HUES64 (cell line): ENCODE results near the gene LTBP1.

Source experiments
- H3K27ac ChIP-seq: 2 replicates; pipeline ENCODE4 v1.7.0; 2013; ENCODE audit warnings: low read depth, low read length, inconsistent platforms
- H3K27me3 ChIP-seq: 2 replicates; pipeline ENCODE4 v1.6.1; 2013; ENCODE audit warnings: mild to moderate bottlenecking, low read length; ENCODE audit not compliant: insufficient read depth
- H3K36me3 ChIP-seq: 2 replicates; pipeline ENCODE4 v1.6.1; 2013; ENCODE audit warnings: mild to moderate bottlenecking, low read length; ENCODE audit not compliant: insufficient read depth
- H3K4me1 ChIP-seq: 2 replicates; pipeline ENCODE4 v1.6.1; 2013; ENCODE audit warnings: mild to moderate bottlenecking, low read length, moderate library complexity; ENCODE audit not compliant: insufficient read depth
- H3K4me3 ChIP-seq: 2 replicates; pipeline ENCODE4 v1.5.1; 2013; ENCODE audit warnings: mild to moderate bottlenecking, low read length, moderate library complexity
- H3K9ac ChIP-seq: 2 replicates; pipeline ENCODE4 v1.6.1; 2013; ENCODE audit warnings: mild to moderate bottlenecking, low read depth, low read length
- H3K9me3 ChIP-seq: 2 replicates; pipeline ENCODE4 v1.6.1; 2013; ENCODE audit warnings: low read depth, low read length; ENCODE audit not compliant: insufficient read depth
- WGBS: fragments of 150-250, 120-280 bp; methylation state at CpG from one replicate; pipeline ENCODE4 v1.1.7; 2013; ENCODE audit warnings: missing lambda C conversion rate; 5-methylcytosine and 5-hydroxymethylcytosine counted together

The LTBP1 gene

DNA sequence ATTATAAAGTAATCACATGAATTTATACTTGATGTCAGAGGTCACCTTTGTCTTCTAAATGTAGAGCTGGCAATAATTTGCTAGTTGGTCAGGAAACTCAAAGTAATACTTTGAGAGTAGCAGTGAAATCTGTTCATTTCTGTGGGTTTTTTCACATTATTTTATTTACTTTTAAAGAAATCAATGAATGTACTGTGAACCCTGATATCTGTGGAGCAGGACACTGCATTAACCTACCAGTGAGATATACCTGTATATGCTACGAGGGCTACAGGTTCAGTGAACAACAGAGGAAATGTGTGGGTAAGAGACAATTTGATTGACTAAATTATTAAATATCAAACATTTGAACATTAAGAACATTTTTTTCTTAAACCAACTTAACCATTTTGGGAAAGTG, 326.7 kb downstream of the LTBP1 start:
- Histone ChIP-seq H3K9ac (no peak overlapping the region), H3K4me1 (peaks cover 4% of the 10 kb centered on the region; the same call in 1 of the 2 replicates), H3K9me3 (no peaks in the 10 kb centered on the region), H3K4me3 (no peak overlapping the region), H3K27ac (no peak overlapping the region), H3K36me3 (peaks cover 8% of the 10 kb centered on the region; the same call in 1 of the 2 replicates), H3K27me3 (no peaks in the 10 kb centered on the region)
- WGBS: 100% methylated on average over 1 of the region's 1 CpG

DNA sequence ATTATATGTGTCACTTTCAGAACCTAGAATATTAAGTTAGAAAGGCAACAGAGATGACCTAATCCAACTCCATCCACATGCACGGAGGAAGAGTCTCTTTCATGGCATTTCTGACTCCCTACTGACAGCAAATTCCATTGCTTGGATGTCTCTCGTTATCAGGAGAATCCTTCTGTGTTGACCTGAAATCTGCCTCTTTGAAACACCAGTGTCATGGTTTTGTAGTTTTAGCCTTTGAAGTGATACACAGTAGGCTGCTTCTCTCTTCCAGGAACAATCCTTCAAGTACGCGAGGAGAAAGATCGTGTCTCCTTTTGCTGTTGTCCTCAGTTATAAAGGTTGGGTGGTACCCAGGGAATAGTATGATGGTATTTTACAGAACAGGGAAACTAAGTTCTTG, 327.8 kb downstream of the LTBP1 start:
- no peak overlapping the region for H3K4me3 ChIP-seq
- 80% methylated on average over 5 of the region's 5 CpGs for WGBS
- H3K27ac ChIP-seq: no peak overlapping the region
- no peaks in the 10 kb centered on the region for H3K9me3 ChIP-seq
- H3K27me3 ChIP-seq: no peaks in the 10 kb centered on the region
- peaks cover 8% of the 10 kb centered on the region; the same call in 1 of the 2 replicates for H3K36me3 ChIP-seq
- H3K4me1 ChIP-seq: peaks cover 4% of the 10 kb centered on the region; the same call in 1 of the 2 replicates
- no peak overlapping the region for H3K9ac ChIP-seq

DNA sequence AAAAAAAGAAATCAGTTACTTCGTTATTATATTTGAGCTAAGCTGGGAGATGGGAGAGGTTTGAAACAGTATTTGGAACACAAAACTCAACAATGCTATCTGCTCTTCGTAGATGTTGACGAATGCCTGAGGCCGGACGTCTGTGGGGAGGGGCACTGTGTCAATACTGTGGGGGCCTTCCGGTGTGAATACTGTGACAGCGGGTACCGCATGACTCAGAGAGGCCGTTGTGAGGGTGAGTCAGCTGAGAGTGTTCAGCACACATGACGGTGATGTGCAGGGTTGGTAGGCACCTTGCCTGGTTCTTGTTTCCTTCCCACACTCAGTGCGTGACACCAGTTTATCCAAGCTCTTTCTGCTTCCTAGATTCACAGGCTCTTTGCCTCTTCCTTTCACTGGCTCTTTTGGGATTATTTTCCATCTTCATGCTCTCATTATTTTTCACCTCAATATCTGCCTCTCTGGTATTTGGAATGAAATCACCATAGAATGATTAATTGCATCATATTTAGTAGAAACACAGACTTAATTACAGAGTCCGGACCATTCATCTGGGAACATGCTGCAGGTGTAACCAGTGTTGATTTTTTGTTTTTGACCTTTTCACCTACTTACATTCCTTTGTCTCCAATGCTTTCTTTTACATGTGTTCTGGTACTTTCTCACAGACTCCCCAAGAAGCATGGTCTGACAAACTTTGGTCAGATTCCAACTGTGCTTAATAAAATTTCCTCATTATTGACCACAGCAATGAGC, 329.1 kb downstream of the LTBP1 start:
- Histone ChIP-seq H3K27ac (no peak overlapping the region), H3K9me3 (no peaks in the 10 kb centered on the region), H3K4me3 (no peak overlapping the region), H3K9ac (no peak overlapping the region), H3K36me3 (peaks cover 8% of the 10 kb centered on the region; the same call in 1 of the 2 replicates), H3K27me3 (no peaks in the 10 kb centered on the region), H3K4me1 (peaks cover 4% of the 10 kb centered on the region; the same call in 1 of the 2 replicates)
- 93% methylated on average over 12 of the region's 12 CpGs for WGBS

DNA sequence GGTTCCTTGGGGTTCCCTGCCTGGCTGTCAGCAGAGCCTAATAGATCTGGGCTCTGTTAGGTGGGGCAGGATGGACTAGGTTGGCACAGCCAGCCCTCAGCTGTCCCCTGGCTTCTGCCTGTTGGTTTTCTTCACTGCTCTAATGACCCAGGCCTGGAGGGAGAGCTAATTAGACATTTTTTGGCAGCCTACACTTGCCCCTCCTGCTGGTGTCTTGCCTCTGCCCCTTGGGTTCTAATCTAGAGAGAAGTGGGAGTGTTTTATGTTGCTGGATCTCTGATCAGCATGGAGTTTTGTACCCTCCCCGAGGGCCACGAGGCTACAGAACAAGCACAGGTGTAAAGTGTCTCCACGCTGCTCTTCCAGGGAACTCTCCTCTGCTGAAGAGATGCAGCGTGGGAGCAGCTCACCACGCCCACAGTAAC, 330.3 kb downstream of the LTBP1 start:
- Histone ChIP-seq H3K27ac (no peak overlapping the region), H3K36me3 (peaks cover 8% of the 10 kb centered on the region; the same call in 1 of the 2 replicates), H3K9me3 (no peaks in the 10 kb centered on the region), H3K4me1 (peaks cover 4% of the 10 kb centered on the region; the same call in 1 of the 2 replicates), H3K4me3 (no peak overlapping the region), H3K27me3 (no peaks in the 10 kb centered on the region), H3K9ac (no peak overlapping the region)
- 91% methylated on average over 5 of the region's 5 CpGs for WGBS

DNA sequence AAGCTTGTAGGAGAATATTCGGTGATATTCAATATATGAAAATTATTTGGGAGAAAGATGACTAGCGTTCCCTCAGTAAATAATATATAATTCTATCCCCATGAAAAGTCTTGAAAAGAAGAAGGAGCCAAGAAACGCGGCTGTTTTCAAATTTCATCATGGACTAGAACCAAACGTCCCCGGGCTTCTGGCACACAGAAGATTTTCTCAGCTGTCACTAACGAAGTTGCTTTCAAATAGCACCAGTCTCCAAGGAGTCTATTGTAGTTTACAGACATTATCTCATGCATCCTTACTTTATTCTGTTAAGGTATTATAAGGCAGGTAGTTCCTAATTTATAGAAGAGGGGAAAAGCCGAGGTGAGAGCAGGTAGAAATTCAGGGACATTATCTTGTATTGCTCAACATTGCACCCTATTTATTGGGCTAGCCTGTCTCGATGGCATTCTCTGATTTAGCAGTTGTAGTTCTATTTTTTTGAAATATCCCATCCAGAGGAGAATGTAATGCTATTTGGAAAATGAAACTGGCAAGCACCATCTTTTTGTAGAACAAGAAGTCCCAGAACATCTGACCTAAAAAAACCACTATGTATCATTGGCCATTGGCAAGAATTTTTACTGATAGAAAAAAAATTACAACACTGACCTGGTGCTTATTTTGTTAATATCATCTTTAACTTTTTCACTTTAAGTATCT, 331.6 kb downstream of the LTBP1 start:
- Histone ChIP-seq H3K9ac (no peak overlapping the region), H3K4me3 (no peak overlapping the region), H3K4me1 (peaks cover 4% of the 10 kb centered on the region; the same call in 1 of the 2 replicates), H3K36me3 (peaks cover 8% of the 10 kb centered on the region; the same call in 1 of the 2 replicates), H3K27ac (no peak overlapping the region), H3K9me3 (no peaks in the 10 kb centered on the region), H3K27me3 (no peaks in the 10 kb centered on the region)
- 95% methylated on average over 8 of the region's 9 CpGs for WGBS

DNA sequence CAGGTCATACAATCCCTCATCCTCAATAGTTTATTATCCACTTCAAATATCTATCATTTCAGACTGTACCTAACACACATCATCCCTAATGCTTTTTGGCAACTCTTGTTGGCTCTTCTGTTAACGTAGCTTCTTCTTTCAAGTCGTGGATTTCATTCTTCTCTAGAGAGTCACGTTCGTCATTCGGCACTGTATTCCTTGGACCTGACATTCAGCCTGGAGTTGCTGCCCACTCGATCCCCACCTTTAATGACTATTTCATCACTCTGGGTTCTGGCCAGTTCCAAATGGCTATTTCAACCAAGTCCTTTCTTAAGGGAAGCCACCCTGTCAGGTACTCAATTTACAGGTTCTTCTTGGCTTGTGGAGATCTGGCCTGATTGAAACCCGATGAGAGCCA, 337.5 kb downstream of the LTBP1 start:
- H3K27me3 ChIP-seq: no peaks in the 10 kb centered on the region
- no peak overlapping the region for H3K4me3 ChIP-seq
- no peaks in the 10 kb centered on the region for H3K9me3 ChIP-seq
- 93% methylated on average over 6 of the region's 7 CpGs for WGBS
- H3K27ac ChIP-seq: no peak overlapping the region
- H3K4me1 ChIP-seq: no peaks in the 10 kb centered on the region
- H3K9ac ChIP-seq: no peak overlapping the region
- H3K36me3 ChIP-seq: no peaks in the 10 kb centered on the region

DNA sequence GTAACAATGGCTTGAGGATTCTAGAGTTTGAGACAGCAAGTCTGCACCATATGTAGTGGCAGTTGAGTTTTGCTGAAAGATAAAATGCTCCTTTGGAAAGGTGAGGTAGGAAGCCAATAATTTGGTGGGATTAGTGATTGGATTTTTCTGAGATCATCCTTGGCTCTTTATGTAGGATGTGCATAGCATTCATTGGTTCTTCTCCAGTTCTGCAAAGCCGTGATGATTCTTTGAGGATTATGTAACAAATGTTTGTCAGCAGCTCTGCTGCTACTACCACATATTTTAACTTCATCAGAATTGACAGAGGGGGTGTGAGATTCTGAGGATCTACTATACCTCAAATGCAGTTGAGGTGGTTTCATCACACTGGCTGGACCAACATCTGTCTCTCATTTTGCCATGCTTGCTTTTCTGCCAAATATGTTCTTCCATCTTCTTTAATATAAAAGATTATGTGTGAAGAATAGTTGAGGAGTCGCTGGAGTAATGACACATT, 340.8 kb downstream of the LTBP1 start:
- H3K9me3 ChIP-seq: no peaks in the 10 kb centered on the region
- WGBS: no CpG with 5 or more reads among the region's 2 CpGs

DNA sequence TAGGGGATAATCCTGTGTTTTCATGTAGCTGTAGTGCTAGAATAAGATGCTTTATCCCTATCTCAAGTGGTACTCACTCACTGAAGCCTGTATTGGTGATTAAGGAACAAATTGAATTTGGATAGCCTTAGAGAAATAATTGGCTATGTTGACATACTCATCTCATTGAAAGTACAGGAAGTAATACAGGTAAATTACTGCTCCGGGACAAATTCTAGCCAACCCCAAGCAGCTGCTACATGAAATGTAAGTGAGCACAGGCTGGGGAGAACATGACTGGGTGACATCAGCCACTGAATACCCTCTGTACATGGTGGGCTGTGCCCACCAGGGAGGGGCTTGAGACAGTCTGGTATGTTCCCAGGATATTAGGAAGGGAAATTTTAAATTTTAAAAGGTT, 341.3 kb downstream of the LTBP1 start:
- no peak overlapping the region for H3K27ac ChIP-seq
- no peaks in the 10 kb centered on the region for H3K9me3 ChIP-seq
- 100% methylated on average over 1 of the region's 1 CpG for WGBS
- no peaks in the 10 kb centered on the region for H3K36me3 ChIP-seq
- H3K27me3 ChIP-seq: no peaks in the 10 kb centered on the region
- H3K4me3 ChIP-seq: no peak overlapping the region
- H3K4me1 ChIP-seq: peaks cover 7% of the 10 kb centered on the region; the same call in 1 of the 2 replicates
- H3K9ac ChIP-seq: no peak overlapping the region

More for the DNA sequence above, 340.8 kb downstream of the LTBP1 start:
- Histone ChIP-seq H3K4me1 (peaks cover 3% of the 10 kb centered on the region; the same call in 1 of the 2 replicates), H3K27me3 (no peaks in the 10 kb centered on the region), H3K27ac (no peak overlapping the region), H3K9ac (no peak overlapping the region), H3K36me3 (no peaks in the 10 kb centered on the region), H3K4me3 (no peak overlapping the region)

DNA sequence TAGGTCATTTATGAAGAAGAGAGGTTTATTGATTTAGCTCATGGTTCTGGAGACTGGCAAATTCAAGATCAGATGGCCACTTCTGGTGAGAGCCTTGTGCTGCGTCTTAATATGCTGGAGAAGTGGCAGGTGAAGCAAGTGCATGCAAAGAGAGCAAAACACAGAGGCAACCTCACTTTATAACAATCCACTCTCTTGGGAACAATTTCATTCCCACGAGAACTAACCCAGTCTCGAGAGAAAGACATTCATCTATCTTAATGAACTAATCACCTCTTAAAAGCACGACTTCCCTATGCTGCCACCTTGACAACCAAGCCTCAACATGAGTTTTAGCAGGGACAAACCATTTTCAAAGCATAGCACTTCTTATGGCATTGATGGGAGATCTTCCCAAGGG, 343.2 kb downstream of the LTBP1 start:
- Histone ChIP-seq H3K9ac (no peak overlapping the region), H3K9me3 (no peaks in the 10 kb centered on the region), H3K4me1 (peaks cover 13% of the 10 kb centered on the region; the same call in 1 of the 2 replicates), H3K27me3 (no peaks in the 10 kb centered on the region), H3K4me3 (no peak overlapping the region), H3K36me3 (no peaks in the 10 kb centered on the region), H3K27ac (no peak overlapping the region)
- WGBS: 95% methylated on average over 4 of the region's 4 CpGs

DNA sequence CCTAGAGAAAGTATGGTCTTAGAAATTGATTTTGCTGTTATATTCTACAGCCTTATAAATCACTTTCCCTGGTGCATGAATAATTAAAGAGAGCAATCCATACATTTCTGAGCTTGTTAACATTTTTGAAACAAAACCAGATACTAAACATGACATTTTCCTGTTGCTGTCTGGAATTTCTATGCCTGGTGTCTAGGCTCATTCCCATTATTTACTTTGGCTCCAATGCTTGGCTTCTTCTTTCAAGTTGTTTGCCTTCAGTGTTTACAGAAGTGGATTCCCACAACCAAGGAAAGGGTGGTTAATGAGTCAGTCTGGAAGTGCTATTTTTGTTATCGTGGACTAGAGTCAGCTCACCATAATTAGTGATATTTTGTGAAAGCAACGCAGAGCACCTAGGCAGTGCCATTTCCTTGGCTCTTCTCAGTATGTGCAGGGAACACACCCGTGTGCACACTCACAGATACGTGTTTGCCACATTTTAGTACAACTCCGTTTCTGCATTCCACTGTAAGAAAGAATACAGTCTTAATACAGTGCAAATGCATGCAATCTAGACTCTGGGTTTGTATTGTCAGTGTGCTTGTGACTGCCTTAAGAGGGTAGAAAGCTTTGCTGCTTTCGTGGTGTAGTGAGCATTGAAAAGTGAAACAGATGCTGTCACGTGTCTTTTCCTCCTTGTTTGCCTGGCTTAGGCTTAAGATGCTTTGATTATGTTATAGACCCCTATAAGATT, 344.7 kb downstream of the LTBP1 start:
- H3K9ac ChIP-seq: no peak overlapping the region
- peaks cover 13% of the 10 kb centered on the region; the same call in 1 of the 2 replicates for H3K4me1 ChIP-seq
- WGBS: 93% methylated on average over 7 of the region's 7 CpGs
- H3K36me3 ChIP-seq: no peaks in the 10 kb centered on the region
- H3K27me3 ChIP-seq: no peaks in the 10 kb centered on the region
- no peak overlapping the region for H3K4me3 ChIP-seq
- H3K9me3 ChIP-seq: no peaks in the 10 kb centered on the region
- H3K27ac ChIP-seq: no peak overlapping the region
